ENCODE results near the gene KRT2.

DNA sequence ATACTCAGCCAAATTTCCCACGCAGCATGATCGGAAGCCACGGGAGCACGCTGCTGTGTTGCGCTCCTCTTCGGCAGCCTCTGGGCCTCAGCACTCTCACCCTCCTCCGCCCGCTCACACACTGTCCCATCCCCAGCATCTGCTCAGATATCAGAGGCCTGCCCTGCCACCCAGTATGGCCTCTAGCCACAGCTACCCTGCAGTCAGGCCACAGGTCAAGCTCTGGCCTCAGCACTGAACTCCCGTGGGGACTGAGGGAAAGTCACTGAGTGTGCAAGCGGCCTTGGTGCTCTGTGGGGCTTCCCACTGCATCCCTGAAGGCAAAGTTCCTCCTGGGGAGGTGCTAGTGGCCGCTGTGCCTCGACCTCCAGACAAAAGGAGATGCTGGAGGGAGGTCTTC lies 49.3 kb upstream of the KRT2 start:
- TF ChIP-seq, protein P1, sequence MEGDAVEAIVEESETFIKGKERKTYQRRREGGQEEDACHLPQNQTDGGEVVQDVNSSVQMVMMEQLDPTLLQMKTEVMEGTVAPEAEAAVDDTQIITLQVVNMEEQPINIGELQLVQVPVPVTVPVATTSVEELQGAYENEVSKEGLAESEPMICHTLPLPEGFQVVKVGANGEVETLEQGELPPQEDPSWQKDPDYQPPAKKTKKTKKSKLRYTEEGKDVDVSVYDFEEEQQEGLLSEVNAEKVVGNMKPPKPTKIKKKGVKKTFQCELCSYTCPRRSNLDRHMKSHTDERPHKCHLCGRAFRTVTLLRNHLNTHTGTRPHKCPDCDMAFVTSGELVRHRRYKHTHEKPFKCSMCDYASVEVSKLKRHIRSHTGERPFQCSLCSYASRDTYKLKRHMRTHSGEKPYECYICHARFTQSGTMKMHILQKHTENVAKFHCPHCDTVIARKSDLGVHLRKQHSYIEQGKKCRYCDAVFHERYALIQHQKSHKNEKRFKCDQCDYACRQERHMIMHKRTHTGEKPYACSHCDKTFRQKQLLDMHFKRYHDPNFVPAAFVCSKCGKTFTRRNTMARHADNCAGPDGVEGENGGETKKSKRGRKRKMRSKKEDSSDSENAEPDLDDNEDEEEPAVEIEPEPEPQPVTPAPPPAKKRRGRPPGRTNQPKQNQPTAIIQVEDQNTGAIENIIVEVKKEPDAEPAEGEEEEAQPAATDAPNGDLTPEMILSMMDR (IDR thresholded peaks at IDR 0.05), result no peak
- TF ChIP-seq POLR2AphosphoS5 (IDR thresholded peaks at IDR 0.05), result no peak
- no peak for TF ChIP-seq POLR2A (IDR thresholded peaks at IDR 0.05)
